Globus pallidus (tissue), 1 donor: ENCODE measurements around the gene RAB20.
A peak's percentile ranks its signal among the peaks of the same experiment; 100 is the strongest.
"Not testable (repeated sequence)": the region's sequence is repeated elsewhere in the genome, so short reads cannot be mapped to it uniquely, and the experiment has no call there.

Source experiments
- DNase-seq: peaks from one replicate; pipeline ENCODE4 v3.0.0-alpha.2; 2015; ENCODE audit warnings: low spot score

RAB20 gene

DNA sequence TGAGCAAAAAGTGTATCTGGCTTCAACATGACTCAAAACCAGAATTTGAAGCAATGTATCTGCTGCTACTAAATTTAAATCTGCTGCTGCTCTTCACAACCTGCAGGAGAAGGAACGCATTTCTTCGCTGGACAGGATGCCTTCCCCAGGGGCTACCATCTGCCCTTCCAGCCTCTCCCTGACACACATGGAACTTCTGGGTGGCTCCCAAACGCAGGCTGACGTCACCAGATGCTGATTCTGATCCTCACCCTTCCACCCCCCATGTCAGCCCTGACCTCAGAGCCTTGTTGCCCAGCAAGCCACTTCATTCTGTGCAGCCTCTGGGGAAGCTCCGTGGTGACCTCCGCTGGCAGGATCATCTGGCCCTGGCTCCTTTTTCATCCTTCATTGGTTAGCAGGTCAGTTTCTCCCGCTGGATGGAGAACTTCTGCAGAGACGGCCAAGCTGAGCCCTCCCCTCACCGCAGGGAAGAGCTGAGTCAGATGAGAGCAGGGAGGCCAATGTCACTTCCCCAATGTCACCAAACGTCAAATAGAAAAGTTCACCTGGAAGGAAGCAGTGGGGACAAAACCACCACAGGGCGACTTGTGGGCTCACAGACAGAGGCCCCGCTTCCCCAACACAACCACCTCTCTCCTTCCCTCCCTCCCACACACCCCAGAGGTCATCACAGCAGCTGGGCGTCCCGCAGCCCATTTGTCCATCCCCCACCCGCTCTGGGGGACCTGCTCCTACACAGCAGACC is 14.0 kb upstream of the RAB20 start:
- DNase-seq, result no peak

DNA sequence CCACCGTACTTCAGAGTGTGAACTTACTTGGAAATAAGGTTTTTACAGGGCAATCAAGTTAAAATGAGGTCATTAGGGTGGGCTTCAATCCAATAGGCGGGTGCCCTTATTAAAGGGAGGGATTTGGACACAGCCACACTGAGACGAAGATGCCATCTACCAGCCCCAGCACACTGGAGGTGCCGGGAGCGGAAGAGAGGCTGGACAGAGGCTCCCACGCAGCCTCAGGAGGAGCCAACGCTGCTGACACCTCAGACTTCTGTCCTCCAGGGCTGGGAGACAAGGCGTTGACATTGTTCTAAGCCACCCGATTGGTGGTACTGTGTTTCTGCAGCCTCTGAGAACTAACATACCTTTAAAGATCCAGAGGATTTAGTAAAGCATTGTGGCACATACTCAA is 12.6 kb upstream of the RAB20 start:
- DNase-seq, result no peak

DNA sequence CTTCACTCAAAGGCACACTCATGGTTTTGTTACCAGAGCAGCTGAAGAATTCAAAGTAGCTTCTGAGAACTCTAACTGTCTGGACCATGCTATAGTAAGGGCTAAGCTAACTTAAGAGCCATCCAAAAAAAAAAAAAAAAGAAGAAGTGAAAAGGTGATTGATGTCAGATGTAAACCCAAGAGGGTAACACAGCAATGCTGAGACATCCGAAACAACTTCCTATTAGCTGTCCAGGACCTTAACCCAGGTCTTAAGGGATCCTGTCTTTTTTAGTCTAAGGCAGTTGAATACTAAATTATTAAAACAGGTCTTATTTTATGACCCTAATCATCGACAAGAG is 11.2 kb upstream of the RAB20 start:
- no peak for DNase-seq

DNA sequence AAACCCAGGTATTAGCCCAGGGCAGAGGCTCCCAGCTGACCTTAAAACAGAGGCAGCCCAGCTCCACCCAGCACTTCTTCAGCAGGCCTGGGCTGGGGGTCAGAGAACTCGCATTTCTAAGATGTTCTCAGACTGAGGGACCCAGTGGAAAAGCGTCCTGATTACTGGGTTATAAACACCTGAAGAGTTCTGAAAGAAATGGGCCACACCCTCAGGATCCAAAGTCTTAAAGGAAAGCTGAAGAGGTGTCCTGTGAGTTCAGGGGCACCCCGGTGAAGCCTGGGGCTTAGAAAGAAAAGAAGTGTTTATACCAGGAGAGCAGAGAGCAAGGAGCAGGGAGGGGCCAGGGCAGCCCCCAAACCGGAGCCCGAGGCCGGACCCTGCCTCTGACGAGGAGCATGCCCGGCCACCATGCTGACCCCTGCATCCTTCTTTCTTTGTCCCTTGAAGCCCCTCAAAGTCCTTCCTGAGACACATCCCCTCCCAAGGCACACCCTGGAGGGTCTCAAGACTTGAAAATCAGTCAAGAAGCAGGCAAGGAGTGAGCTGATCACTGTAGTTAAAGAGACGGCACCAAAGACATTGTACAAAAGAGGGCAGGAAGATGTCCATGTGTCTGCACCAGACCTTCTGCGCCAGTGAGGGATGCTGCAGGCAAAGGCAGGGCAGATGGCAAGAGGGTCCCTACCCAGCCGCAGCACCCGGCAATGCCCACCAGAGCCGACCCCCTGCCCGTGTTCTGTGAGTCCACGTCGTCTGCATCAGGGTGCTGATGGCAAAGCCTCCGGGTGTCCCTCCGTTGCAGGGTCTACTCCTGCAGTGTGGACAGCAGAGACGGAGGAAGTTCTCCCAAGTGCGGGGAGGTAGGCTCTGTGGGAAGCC is 10.6 kb upstream of the RAB20 start:
- DNase-seq, result no peak

DNA sequence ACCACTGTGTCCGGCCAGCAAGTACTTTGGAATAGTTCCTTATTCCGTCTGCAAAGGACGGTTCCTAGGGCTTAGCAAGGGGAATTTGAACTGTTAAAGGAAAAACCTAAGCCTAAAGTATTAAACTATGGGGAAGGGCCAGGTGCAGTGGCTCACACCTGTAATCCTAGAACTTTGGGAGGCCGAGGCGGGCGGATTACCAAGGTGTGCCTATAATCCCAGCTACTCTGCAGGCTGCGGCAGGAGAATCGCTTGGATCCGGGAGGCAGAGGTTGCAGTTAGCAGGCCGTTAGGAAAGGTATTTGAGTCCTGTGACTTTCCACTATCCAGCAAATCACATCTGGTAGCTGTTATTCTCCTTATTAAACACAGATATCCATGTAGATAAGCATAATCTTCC is 9.4 kb upstream of the RAB20 start:
- no peak for DNase-seq

DNA sequence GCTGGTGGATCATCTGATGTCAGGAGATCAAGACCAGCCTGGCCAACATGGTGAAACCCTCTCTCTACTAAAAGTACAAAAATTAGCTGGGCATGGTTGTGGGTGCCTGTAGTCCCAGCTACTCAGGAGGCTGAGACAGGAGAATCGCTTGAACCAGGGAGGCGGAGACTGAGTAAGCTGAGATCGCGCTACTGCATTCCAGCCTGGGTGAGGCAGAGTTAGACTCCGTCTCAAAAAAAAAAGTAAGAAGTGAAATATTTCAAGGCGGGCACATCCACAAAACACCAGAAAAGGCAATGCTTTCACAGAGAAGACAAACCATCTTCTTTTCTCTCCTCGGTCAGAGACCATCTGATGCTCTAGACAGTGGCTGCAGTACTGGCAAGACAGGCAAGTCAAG is 8.4 kb upstream of the RAB20 start:
- DNase-seq, result not testable (repeated sequence)

GRCh38 chr13:110568612-110569011 is 7.1 kb upstream of the RAB20 start:
- DNase-seq, result no peak

- no peak for DNase-seq
Measured at GRCh38 chr13:110566171-110566570, 4.6 kb upstream of the RAB20 start.

GRCh38 chr13:110565296-110565695 is 3.8 kb upstream of the RAB20 start:
- no peak for DNase-seq

DNA sequence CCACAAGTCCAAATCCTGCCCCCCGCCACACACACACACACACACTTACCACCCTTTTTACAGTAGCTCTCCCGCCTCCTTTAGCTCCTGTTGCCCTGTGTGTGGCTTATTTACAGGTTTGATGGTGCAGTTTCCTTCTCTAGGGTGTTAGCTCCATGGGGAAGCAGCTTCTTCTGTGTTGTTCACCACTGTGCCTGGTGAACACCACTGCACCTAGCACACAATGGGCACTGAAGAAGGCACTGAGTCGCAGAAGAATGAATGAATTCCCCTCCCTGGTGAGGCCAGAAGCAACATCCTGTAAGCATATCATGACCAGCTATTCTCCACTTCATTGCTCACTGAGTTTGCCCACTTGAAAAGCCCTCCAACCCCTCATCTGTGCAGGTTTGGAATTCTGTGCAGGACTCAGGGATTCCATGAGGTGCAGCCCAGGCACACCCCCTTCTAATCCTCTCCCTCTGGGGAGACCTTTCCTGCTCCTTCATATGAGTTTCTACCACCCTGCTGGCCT is 3.0 kb upstream of the RAB20 start:
- DNase-seq, result no peak

DNA sequence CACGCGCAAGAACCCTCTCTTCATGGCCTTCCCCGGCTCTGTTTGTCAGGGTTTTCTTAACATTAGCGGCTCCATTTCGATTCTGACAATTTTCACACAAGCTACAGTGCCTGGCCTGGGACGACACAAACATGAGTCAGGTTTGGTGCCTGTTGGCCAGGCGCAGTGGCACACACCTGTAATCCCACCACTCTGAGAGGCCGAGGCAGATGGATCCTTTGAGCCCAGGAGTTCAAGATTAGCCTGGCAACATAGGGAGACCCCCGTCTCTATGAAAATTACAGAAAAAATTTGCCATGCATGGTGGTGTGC is 1.9 kb upstream of the RAB20 start:
- DNase-seq, result no peak

DNA sequence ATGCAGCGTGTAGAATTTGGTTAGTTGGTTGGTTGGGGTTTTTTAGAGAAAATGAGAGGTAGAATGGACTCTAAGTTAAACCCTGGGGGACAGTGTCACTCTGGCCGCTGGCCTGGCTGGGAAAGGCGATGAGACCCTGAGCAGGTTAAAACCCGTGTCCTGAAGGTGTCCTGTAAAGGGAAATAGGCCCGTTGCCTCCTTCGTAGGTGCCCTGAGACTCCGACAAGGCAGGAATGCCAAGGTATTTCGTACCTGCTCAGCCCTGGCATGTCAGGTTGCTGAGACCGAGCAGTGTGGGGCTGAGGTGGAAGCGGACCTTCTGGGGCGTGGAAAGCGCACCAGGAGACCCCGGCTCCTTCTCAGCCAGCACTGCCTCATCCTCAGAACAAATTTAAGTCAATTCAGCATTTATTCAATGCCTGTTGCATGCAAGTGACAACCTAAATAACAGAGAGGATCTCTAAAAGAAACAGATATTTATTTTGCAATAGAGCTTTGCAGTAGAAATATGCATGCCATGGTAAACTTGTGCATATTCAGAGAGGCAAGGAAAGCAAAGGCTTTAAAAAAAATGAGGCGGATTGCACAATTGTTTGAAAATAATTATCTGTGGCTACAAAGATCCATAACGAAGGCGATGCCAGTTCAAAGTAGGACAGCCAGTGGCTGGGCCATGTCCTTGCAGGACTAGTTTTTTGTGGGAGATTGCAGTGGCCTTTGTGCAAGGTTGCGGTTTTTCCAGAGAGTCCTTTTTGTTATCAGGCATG is 1.4 kb upstream of the RAB20 start:
- no peak for DNase-seq

DNA sequence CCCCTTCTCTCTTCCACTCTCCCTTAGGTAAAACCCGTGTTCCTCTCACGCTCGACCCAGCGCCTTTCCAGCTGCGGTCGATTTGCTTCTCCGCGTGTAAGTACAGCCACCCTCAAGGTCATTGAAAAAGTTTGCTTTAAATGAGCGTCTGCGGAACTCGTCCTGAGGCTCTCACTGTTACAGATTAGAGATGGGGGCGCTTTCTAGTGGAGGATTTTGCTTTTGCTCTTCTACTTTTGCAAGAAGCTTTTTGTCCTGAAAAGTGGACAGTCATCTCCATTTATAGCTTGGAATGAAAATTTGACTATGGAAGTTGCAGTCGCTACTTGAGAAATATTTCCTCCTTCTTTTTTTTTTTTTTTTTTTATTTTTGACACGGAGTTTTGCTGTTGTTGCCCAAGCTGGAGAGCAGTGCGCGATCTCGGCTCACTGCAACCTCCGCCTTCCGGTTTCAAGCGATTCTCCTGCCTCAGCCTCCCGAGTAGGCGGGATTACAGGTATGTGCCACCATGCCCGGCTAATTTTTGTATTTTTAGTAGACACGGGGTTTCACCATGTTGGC is 595 bp upstream of the RAB20 start:
- no peak for DNase-seq

GRCh38 chr13:110560601-110561343 is 750 bp downstream of the RAB20 start:
- DNase-seq, result no peak

DNA sequence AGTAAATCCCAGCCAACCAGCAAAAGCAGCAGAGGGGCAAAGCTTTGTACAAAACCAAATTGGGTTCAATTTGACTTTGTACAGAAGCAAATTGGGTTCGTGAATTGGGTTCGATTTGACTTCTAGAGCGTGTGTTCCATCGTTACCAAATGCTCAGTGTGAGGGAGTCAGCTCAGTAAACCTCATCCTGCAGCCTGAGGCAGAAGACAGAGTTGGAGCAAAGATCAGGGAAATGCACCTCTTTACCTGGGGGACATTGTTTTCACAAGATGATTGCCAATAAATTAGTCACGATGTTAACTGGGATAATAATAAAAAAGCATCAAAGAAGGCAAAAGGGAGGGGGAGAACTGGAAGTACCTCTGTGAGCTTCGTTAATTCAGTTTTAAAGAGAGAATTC is 1.5 kb downstream of the RAB20 start:
- DNase-seq, result no peak

DNA sequence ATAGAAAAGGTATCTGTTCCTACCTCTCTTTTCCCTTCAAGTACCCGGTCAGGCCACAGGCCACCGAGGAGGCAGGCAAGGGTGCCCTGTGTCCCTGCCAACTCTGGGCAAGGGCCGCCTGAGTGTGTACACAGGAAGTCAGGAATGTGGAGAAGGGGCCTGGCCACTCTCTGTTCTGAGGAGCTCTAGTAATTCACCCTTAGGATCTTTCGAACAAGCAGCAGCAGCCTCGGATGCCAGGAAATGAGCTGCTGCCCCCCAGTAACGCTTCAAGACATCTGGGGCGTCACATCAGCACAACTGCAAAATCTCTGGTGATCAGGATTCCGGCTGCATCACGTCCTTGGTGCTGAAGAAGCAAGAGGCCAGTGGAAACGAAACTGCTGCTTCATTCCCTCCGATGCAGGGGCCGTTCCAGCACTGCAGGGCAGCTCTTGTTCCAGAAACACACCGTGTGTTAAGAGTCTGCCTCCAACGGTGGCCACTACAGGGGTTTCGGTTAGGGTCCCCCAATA is 2.0 kb downstream of the RAB20 start:
- DNase-seq, result peak; percentile 44

- no peak for DNase-seq
Measured at GRCh38 chr13:110557610-110558305, 3.8 kb downstream of the RAB20 start.

DNA sequence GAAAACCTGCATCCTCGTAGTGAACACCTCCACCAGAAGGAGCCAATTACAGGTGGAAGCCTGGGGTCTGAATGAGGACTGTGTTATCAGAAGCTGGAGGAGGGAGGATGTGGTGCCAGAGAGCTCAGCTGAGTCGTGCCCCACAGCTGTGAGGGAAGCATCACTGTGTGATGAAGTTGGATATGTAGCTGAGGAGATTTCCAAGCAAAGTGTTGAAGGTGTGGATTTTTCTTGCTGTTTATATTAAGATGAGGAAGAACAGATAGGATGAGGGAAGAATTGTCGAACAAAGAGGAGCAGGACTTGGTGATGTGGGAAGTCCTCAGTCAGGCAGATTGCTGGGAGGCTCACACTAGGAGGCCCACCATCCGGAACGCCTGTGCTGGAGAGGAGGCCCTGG is 4.4 kb downstream of the RAB20 start:
- no peak for DNase-seq

- DNase-seq, result no peak
Measured at GRCh38 chr13:110556224-110556606, 5.3 kb downstream of the RAB20 start.

GRCh38 chr13:110555601-110556223 is 5.8 kb downstream of the RAB20 start:
- no peak for DNase-seq
